Loucy (cell line): ENCODE data around the gene F3.

Experiments used
- CTCF ChIP-seq: fragments of 200-600 bp; sonication (generic); conservative IDR thresholded peaks from 2 replicates; pipeline ENCODE4 v1.5.1; 2014; ENCODE audit warnings: mild to moderate bottlenecking, antibody characterized with exemption, low read length
- EZH2phosphoT487 ChIP-seq: fragments of 200-600 bp; IDR thresholded peaks from 2 replicates; pipeline ENCODE4 v1.6.1; 2018; ENCODE audit warnings: antibody characterized with exemption, mild to moderate bottlenecking, moderate library complexity, borderline replicate concordance

- TF ChIP-seq CTCF (no peak), EZH2phosphoT487 (no peak)
Measured at GRCh38 chr1:94486990-94487389, 54.6 kb downstream of the F3 start.
